Cardiac fibroblast (primary cell): ENCODE measurements around the gene OSGIN1.
A peak's percentile ranks its signal among the peaks of the same experiment; 100 is the strongest.

Experiments
- DNase-seq, 2 donors: peaks; one replicate each; pipeline versions ENCODE4 v3.0.0 to v3.0.0-alpha.2; 2010; ENCODE audit warnings: low read depth in 2 of 2
- H3K4me3 ChIP-seq, 2 donors: replicated peaks in 1 of 2; 1 replicate in 1 of 2; 2 replicates in 1 of 2; pipeline ENCODE4 v1.5.1; 2011; ENCODE audit warnings: low read depth in 2 of 2, low read length in 2 of 2, mild to moderate bottlenecking in 2 of 2, moderate library complexity in 1 of 2
- CTCF ChIP-seq: IDR thresholded peaks from one replicate; pipeline ENCODE4 v1.5.1; 2011; ENCODE audit warnings: low read depth, mild to moderate bottlenecking, low read length, inconsistent platforms

OSGIN1 gene

GRCh38 chr16:83926726-83927397 is 26.2 kb upstream of the OSGIN1 start:
- TF ChIP-seq CTCF = peak; percentile 97
- peak overlapping the region in 1 of 2 donors; percentile 32 for H3K4me3 ChIP-seq
- peak; percentile 64 to 82 for DNase-seq

GRCh38 chr16:83928341-83929055 is 24.5 kb upstream of the OSGIN1 start:
- H3K4me3 ChIP-seq = no peak overlapping the region
- TF ChIP-seq CTCF = no peak
- DNase-seq = peak; percentile 69 to 73

- DNase-seq = no peak
- no peak for TF ChIP-seq CTCF
- H3K4me3 ChIP-seq = no peak overlapping the region
Measured at GRCh38 chr16:83929811-83930555, 23.1 kb upstream of the OSGIN1 start.

- no peak for DNase-seq
- H3K4me3 ChIP-seq = no peak overlapping the region
- TF ChIP-seq CTCF = no peak
Measured at GRCh38 chr16:83930730-83931500, 22.1 kb upstream of the OSGIN1 start.

- TF ChIP-seq CTCF = no peak
- no peak overlapping the region for H3K4me3 ChIP-seq
- no peak for DNase-seq
Measured at GRCh38 chr16:83931556-83931955, 21.5 kb upstream of the OSGIN1 start.

- TF ChIP-seq CTCF = no peak
- DNase-seq = no peak
- H3K4me3 ChIP-seq = no peak overlapping the region
Measured at GRCh38 chr16:83932304-83932703, 20.7 kb upstream of the OSGIN1 start.
